Progenitor cell of endocrine pancreas (in vitro differentiated cells): ENCODE measurements around the gene PRDM16. TPM values are rescaled to one million over a fixed set of nuclear protein-coding genes. Genes with fewer than 3 reads are reported as not detected.

Experiments
- DNase-seq: peaks from one replicate; pipeline ENCODE4 v3.0.0; 2021; ENCODE audit warnings: low spot score; ENCODE audit not compliant: unreplicated experiment
- H3K27ac Mint-ChIP-seq: 2 replicates; pipeline ENCODE4 v1.8.0; 2021; ENCODE audit warnings: mild to moderate bottlenecking, moderate library complexity, mixed read lengths
- H3K27me3 Mint-ChIP-seq: 2 replicates; pipeline ENCODE4 v1.8.0; 2021; ENCODE audit warnings: mixed read lengths
- H3K36me3 Mint-ChIP-seq: 2 replicates; pipeline ENCODE4 v1.8.0; 2022; ENCODE audit warnings: mixed read lengths; ENCODE audit not compliant: insufficient read depth
- H3K4me1 Mint-ChIP-seq: 2 replicates; pipeline ENCODE4 v1.8.0; 2021; ENCODE audit warnings: low read depth, mixed read lengths
- H3K4me3 Mint-ChIP-seq: 2 replicates; pipeline ENCODE4 v1.8.0; 2021; ENCODE audit warnings: low read depth, mild to moderate bottlenecking, moderate library complexity, mixed read lengths
- H3K9me3 Mint-ChIP-seq: 2 replicates; pipeline ENCODE4 v1.8.0; 2021; ENCODE audit warnings: low read depth, mixed read lengths
- total RNA-seq: library from RNA; stranded (reverse); gene quantifications from 2 replicates; pipeline ENCODE4 v1.2.1, GENCODE V29; 2021
- TF ChIP-seq, protein P1 (sequence below): fragments of 200-600 bp; sonication (generic); IDR thresholded peaks from one replicate; pipeline ENCODE4 v1.5.0; 2021; ENCODE audit warnings: antibody characterized with exemption, mild to moderate bottlenecking; ENCODE audit not compliant: unreplicated experiment

PRDM16 gene
- total RNA-seq, 1 donor from 2014 or later: 69.1 TPM

DNA sequence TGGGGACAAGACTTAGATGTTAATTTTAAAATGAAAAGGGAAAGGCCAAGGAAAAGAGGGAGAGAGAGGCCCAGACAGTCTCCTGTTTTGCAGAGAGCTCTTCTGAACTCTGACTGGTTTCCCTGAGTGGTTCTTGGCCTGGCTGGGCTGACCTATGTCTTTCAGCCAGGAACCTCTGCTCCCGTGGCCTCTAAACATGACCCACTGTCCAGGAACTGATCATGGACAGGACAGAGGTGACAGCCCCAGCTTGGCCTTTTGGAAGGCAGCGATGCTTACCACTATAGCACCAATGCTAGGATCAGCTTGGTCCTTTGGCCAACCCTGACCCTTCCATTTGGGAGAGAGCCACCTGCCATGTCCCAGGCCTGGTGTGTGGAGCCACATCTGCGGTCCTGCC is 55.2 kb downstream of the PRDM16 start:
- Mint-ChIP-seq H3K36me3 (peaks cover 2% of the 10 kb centered on the region), H3K27me3 (no peaks in the 10 kb centered on the region), H3K4me1 (peaks cover 56% of the 10 kb centered on the region), H3K4me3 (no peak overlapping the region), H3K27ac (no peak overlapping the region), H3K9me3 (no peaks in the 10 kb centered on the region)
- TF ChIP-seq, protein P1, sequence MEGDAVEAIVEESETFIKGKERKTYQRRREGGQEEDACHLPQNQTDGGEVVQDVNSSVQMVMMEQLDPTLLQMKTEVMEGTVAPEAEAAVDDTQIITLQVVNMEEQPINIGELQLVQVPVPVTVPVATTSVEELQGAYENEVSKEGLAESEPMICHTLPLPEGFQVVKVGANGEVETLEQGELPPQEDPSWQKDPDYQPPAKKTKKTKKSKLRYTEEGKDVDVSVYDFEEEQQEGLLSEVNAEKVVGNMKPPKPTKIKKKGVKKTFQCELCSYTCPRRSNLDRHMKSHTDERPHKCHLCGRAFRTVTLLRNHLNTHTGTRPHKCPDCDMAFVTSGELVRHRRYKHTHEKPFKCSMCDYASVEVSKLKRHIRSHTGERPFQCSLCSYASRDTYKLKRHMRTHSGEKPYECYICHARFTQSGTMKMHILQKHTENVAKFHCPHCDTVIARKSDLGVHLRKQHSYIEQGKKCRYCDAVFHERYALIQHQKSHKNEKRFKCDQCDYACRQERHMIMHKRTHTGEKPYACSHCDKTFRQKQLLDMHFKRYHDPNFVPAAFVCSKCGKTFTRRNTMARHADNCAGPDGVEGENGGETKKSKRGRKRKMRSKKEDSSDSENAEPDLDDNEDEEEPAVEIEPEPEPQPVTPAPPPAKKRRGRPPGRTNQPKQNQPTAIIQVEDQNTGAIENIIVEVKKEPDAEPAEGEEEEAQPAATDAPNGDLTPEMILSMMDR: no peak
- no peak for DNase-seq

DNA sequence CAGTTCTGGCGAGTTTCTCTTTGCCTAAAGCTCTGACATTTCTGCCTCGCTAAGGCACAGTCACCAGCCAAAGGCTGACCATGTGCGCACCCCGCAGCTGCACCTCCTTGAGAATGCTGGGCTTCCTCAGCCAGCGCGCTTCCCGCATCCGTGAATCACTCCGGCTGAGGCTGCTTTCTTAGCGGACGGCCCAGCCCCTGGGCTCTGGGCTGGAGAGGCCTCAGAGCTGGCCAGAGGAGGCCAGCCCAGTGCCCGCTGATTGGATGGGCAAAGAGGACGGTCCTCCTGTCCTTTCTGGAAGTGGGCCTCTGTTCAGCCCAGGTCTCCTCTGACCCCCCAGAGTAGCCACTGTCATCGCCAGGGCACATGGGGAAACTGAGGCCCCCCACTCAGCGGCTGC is 56.1 kb downstream of the PRDM16 start:
- no peak overlapping the region for H3K4me3 Mint-ChIP-seq
- H3K27me3 Mint-ChIP-seq: no peaks in the 10 kb centered on the region
- no peak for DNase-seq
- H3K4me1 Mint-ChIP-seq: peaks cover 53% of the 10 kb centered on the region
- peak overlapping the region; percentile 37 for H3K27ac Mint-ChIP-seq
- H3K36me3 Mint-ChIP-seq: peaks cover 2% of the 10 kb centered on the region
- TF ChIP-seq, protein P1: no peak
- no peaks in the 10 kb centered on the region for H3K9me3 Mint-ChIP-seq

DNA sequence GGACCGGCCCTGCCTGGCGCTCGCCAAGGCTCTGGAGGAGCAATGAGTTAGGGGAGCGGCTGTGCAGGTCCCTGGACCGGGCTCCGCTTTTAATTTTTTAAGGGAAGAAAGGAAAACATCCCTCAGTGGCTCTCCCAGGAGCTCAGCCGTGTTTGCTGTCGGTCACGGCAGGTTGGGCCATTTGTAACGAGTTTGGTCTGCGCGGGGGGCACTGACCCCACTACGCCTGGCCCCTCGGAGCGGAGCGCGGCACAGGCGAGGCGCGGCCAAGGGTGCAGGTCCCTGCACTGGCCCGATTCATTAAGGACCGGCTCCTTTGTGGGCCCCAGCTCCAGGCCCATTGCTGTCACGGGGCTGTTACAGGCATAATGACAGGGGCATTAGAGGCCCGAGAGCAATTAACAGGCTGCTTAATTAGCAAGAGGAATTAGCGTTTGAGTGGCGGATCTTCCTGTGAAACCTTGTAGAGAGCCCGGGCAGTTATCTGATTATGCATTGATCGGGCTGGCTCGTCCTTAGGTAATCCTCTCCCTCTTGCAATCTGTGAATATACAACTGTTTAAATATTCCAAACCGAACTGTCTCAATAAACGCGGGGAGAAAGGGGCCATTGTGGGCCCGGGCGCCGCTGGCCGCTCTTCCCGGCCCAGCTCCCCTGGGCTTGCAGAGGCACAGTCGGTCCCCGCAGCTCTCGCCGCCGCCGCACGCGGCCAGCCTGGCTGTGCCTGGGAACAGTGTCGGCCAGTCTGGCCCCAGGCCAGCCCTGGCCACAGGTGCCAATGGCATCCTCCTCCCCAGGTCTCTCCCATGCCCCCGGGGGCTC is 56.8 kb downstream of the PRDM16 start:
- peaks cover 54% of the 10 kb centered on the region for H3K4me1 Mint-ChIP-seq
- H3K9me3 Mint-ChIP-seq: no peaks in the 10 kb centered on the region
- H3K4me3 Mint-ChIP-seq: no peak overlapping the region
- no peak for DNase-seq
- TF ChIP-seq, protein P1: no peak
- peaks cover 2% of the 10 kb centered on the region for H3K36me3 Mint-ChIP-seq
- no peaks in the 10 kb centered on the region for H3K27me3 Mint-ChIP-seq
- peak overlapping the region; percentile 7 for H3K27ac Mint-ChIP-seq

DNA sequence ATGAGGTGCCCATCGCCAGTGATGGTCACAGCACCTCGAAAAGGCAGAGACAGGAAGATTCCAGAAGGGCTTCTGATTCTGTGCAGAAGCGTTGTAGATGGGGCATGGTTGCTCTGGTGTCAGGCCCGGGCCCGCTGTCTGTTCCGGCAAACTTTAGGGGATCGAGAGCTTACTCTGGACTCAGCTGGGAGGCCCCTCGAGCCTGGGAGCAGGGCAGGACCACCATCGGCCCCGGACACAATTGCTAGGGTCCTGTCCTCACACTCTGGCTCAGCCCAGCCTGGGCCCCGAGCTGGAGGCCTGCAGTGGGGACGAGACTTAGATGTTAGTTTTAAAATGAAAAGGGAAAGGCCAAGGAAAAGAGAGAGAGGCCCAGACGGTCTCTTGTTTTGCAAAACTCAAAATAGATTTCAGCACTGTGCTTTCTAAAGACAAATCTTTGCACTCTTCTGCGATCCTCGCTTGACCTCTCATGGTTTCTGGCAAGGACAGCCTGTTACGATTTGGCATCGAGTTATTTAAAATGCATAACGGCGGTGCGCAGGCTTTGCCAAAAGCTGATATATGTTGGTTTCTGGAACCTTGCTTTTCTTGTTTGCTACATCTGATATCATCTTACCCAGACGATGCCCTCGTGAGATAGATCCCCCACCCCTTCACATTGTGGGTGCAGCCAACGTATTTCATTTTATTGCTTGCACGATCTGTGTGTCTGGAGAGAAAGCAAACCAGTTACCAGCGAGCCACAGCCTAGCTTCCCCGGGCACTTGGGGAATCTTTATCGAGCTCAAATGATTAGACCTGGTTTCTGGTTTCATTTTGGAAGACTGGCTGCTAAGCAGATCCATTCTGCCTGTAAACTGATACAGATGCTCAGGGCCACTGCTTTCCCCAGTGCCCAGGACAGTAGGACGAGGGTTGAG is 58.0 kb downstream of the PRDM16 start:
- H3K4me1 Mint-ChIP-seq: peaks cover 51% of the 10 kb centered on the region
- no peak for DNase-seq
- TF ChIP-seq, protein P1: no peak
- no peaks in the 10 kb centered on the region for H3K9me3 Mint-ChIP-seq
- peaks cover 1% of the 10 kb centered on the region for H3K36me3 Mint-ChIP-seq
- peak overlapping the region; percentile 87 for H3K27ac Mint-ChIP-seq
- H3K4me3 Mint-ChIP-seq: no peak overlapping the region
- H3K27me3 Mint-ChIP-seq: no peaks in the 10 kb centered on the region

DNA sequence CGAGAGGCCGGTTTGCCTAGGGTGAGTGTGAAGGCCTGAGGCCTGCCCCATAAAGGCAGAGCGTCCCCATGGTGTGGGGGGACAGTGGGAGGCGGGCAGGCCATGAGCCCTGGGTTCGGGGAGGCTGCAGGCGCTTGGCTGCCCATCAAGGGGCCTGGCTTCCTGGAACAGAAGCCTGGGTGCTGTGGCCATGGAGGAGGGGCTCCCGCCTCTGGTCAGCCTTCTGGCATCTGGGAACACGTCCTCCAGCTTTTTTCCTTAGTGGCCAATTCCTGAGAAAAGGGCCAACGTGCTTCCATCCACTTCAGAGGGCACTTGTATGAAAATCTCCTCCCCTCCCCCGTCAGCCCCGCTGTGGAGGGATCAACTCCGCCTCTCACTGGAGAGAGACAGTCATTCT is 58.7 kb downstream of the PRDM16 start:
- TF ChIP-seq, protein P1: no peak
- Mint-ChIP-seq H3K27me3 (no peaks in the 10 kb centered on the region), H3K36me3 (no peaks in the 10 kb centered on the region), H3K4me3 (no peak overlapping the region), H3K4me1 (peaks cover 51% of the 10 kb centered on the region), H3K9me3 (no peaks in the 10 kb centered on the region), H3K27ac (peak overlapping the region; percentile 87)
- DNase-seq: no peak
